DOHH2 (cell line): Measurements from ENCODE around the gene NKAIN2.

Experiments used
- H3F3A ChIP-seq: fragments of 200-600 bp; sonication (generic), shearing (Covaris generic); 2 replicates; pipeline ENCODE4 v1.6.0; 2016; ENCODE audit warnings: antibody characterized with exemption, mild to moderate bottlenecking; ENCODE audit not compliant: control insufficient read depth, insufficient read depth
- H3K27ac ChIP-seq: fragments of 200-600 bp; sonication (generic); 2 replicates; pipeline ENCODE4 v1.5.1; 2014; ENCODE audit warnings: low read depth, mild to moderate bottlenecking, low read length, moderate library complexity
- H3K27me3 ChIP-seq: fragments of 200-600 bp; sonication (generic); 2 replicates; pipeline ENCODE4 v1.6.1; 2014; ENCODE audit warnings: mild to moderate bottlenecking, low read length, mixed read lengths; ENCODE audit not compliant: control insufficient read depth
- H3K36me3 ChIP-seq: fragments of 200-600 bp; sonication (generic); 2 replicates; pipeline ENCODE4 v1.6.1; 2014; ENCODE audit warnings: mild to moderate bottlenecking, low read length, moderate library complexity, mixed read lengths; ENCODE audit not compliant: control insufficient read depth
- H3K4me1 ChIP-seq: fragments of 200-600 bp; sonication (generic); 2 replicates; pipeline ENCODE4 v1.6.1; 2014; ENCODE audit warnings: mild to moderate bottlenecking, low read length, mixed read lengths; ENCODE audit not compliant: control insufficient read depth
- H3K4me2 ChIP-seq: fragments of 200-600 bp; sonication (generic); 2 replicates; pipeline ENCODE4 v1.6.0; 2014; ENCODE audit warnings: mild to moderate bottlenecking, low read length, moderate library complexity
- H3K4me3 ChIP-seq: fragments of 200-600 bp; sonication (generic); 2 replicates; pipeline ENCODE4 v1.5.1; 2014; ENCODE audit warnings: mild to moderate bottlenecking, low read length, mixed read lengths
- H3K79me2 ChIP-seq: fragments of 200-600 bp; sonication (generic); 2 replicates; pipeline ENCODE4 v1.6.1; 2014; ENCODE audit warnings: mild to moderate bottlenecking, low read length, mixed read lengths; ENCODE audit not compliant: control insufficient read depth
- H3K9me2 ChIP-seq: fragments of 200-600 bp; sonication (generic); replicated peaks from 2 replicates; pipeline ENCODE4 v1.6.1; 2014; ENCODE audit warnings: mild to moderate bottlenecking, low read length, mixed read lengths; ENCODE audit not compliant: control insufficient read depth
- H3K9me3 ChIP-seq: fragments of 200-600 bp; sonication (generic); 2 replicates; pipeline ENCODE4 v1.6.1; 2014; ENCODE audit warnings: antibody characterized with exemption, low read length, mixed read lengths; ENCODE audit not compliant: control insufficient read depth, insufficient read depth
- H4K20me1 ChIP-seq: fragments of 200-600 bp; sonication (generic); 2 replicates; pipeline ENCODE4 v1.6.0; 2014; ENCODE audit warnings: low read depth, mild to moderate bottlenecking, antibody characterized with exemption, low read length, moderate library complexity; ENCODE audit not compliant: control insufficient read depth, insufficient read depth
- EZH2phosphoT487 ChIP-seq: fragments of 200-600 bp; sonication (generic); IDR thresholded peaks from 2 replicates; pipeline ENCODE4 v1.6.1; 2017; ENCODE audit warnings: borderline replicate concordance, mild to moderate bottlenecking, antibody characterized with exemption, low read length, moderate library complexity, mixed read lengths
- TF ChIP-seq, protein P1 (sequence below): fragments of 200-600 bp; sonication (generic); IDR thresholded peaks from one replicate; pipeline ENCODE4 v1.5.1; 2014; ENCODE audit warnings: antibody characterized with exemption, mild to moderate bottlenecking, low read depth, low read length; ENCODE audit not compliant: poor library complexity, severe bottlenecking

The NKAIN2 gene

DNA sequence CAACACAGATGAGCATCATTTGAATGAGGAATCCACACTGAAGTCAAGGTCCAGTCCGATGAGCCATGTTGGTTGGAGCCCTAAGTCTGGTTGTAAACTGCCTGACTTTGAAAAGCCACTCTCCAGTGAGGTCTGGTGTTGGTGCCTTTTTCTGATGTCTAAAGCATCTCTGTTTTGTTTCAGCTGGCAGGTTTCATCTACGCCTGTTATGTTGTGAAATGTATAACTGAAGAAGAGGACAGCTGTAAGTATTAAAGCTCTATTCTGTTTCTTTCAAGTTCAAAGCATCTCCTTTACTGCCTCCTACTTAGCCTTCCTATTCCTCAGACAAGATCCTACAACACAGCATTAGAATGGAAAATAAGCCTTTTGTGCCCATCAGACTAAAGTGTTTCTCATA, 987.5 kb downstream of the NKAIN2 start:
- Histone ChIP-seq H3K27ac (no peak overlapping the region), H3K9me3 (no peaks in the 10 kb centered on the region), H3K27me3 (no peaks in the 10 kb centered on the region), H3K79me2 (no peaks in the 10 kb centered on the region), H3K9me2 (no peaks in the 10 kb centered on the region), H3K4me1 (no peaks in the 10 kb centered on the region), H3K4me2 (no peak overlapping the region), H3K36me3 (no peaks in the 10 kb centered on the region), H3F3A (no peaks in the 10 kb centered on the region), H3K4me3 (no peak overlapping the region), H4K20me1 (no peaks in the 10 kb centered on the region)
- TF ChIP-seq, protein P1, sequence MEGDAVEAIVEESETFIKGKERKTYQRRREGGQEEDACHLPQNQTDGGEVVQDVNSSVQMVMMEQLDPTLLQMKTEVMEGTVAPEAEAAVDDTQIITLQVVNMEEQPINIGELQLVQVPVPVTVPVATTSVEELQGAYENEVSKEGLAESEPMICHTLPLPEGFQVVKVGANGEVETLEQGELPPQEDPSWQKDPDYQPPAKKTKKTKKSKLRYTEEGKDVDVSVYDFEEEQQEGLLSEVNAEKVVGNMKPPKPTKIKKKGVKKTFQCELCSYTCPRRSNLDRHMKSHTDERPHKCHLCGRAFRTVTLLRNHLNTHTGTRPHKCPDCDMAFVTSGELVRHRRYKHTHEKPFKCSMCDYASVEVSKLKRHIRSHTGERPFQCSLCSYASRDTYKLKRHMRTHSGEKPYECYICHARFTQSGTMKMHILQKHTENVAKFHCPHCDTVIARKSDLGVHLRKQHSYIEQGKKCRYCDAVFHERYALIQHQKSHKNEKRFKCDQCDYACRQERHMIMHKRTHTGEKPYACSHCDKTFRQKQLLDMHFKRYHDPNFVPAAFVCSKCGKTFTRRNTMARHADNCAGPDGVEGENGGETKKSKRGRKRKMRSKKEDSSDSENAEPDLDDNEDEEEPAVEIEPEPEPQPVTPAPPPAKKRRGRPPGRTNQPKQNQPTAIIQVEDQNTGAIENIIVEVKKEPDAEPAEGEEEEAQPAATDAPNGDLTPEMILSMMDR = no peak
- no peak for TF ChIP-seq EZH2phosphoT487

DNA sequence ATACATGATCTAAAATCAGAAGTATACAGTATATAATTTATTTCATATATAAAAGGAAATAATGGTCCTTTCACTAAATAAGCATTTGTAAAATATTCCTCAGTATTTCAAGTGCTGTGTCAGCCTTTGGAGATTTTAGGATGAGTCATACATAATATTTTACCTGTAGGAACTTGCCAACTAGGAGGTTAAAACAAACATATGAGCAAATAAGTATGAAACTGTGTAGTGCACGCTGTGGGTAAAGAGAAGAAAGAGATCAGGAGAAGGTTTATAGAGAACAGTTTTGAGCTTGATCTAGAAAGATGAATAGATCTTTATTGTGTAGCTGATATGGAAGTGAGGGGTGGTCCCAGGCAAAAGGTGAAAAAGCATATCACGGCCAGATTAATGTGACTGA, 988.7 kb downstream of the NKAIN2 start:
- no peak overlapping the region for H3K4me2 ChIP-seq
- TF ChIP-seq EZH2phosphoT487 = no peak
- TF ChIP-seq, protein P1 = no peak
- H3K9me2 ChIP-seq = no peaks in the 10 kb centered on the region
- H3K27ac ChIP-seq = no peak overlapping the region
- H3K9me3 ChIP-seq = no peaks in the 10 kb centered on the region
- H3K36me3 ChIP-seq = no peaks in the 10 kb centered on the region
- no peaks in the 10 kb centered on the region for H3K27me3 ChIP-seq
- H4K20me1 ChIP-seq = no peaks in the 10 kb centered on the region
- H3K79me2 ChIP-seq = no peaks in the 10 kb centered on the region
- no peaks in the 10 kb centered on the region for H3F3A ChIP-seq
- H3K4me3 ChIP-seq = no peak overlapping the region
- no peaks in the 10 kb centered on the region for H3K4me1 ChIP-seq

DNA sequence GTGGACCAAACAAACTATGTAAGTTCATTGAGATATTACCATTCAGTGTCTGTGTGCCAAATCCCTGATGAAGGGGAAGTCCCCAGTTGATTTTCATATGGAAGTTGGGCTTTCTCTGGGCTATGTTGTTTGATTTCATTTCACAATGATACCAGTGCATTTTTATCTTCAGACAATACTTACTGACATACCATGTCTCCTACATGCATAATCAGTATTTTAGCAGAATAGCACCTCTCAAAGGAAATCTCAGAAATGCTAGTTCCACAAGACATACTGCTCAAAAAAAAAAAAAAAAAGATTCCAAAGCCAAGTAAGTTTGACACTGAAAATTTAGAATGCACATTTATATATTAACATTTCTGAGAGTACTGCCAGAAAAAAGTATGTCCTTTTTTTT, 989.7 kb downstream of the NKAIN2 start:
- H4K20me1 ChIP-seq = no peaks in the 10 kb centered on the region
- H3K27ac ChIP-seq = no peak overlapping the region
- H3K9me3 ChIP-seq = no peaks in the 10 kb centered on the region
- H3K4me3 ChIP-seq = no peak overlapping the region
- TF ChIP-seq EZH2phosphoT487 = no peak
- TF ChIP-seq, protein P1 = no peak
- no peak overlapping the region for H3K4me2 ChIP-seq
- H3K27me3 ChIP-seq = no peaks in the 10 kb centered on the region
- H3K79me2 ChIP-seq = no peaks in the 10 kb centered on the region
- H3K4me1 ChIP-seq = no peaks in the 10 kb centered on the region
- H3F3A ChIP-seq = no peaks in the 10 kb centered on the region
- H3K9me2 ChIP-seq = no peaks in the 10 kb centered on the region
- H3K36me3 ChIP-seq = no peaks in the 10 kb centered on the region
